Endothelial cell of umbilical vein (primary cell): ENCODE results near the gene HOXA3. TPM values are rescaled to one million over a fixed set of nuclear protein-coding genes. Genes with fewer than 3 reads are reported as not detected.

Experiments
- BruUV-seq: library from RNA; stranded (reverse); fragments of 400-500 nt; replicated peaks from 2 replicates; lab custom pipeline; 2021; lab: Mats Ljungman, UMichigan
- CTCF ChIA-PET: fragments of 300-600, 350-600 bp; sonication (Branson Sonifier 250); formaldehyde crosslinking; loops from one replicate; lab custom pipeline; 2021; ENCODE audit warnings: antibody characterized with exemption, inconsistent platforms; lab: Charles Lee
- POLR2A ChIA-PET: fragments of 300-600, 350-600 bp; sonication (Branson Sonifier 250); formaldehyde crosslinking; loops from one replicate; lab custom pipeline; 2021; ENCODE audit warnings: antibody characterized with exemption, inconsistent platforms; lab: Charles Lee
- DNase-seq: peaks from one replicate; pipeline ENCODE4 v3.0.0-alpha.2; 2011; ENCODE audit warnings: low read depth, low spot score
- FAIRE-seq: peaks from 2 replicates; lab custom pipeline; 2011; peaks lifted over from hg19 to GRCh38; lab: Jason Lieb, UNC
- H2AFZ ChIP-seq: 2 replicates; pipeline ENCODE4 v1.6.0; 2012; ENCODE audit warnings: low read depth, low read length, control low read depth, inconsistent platforms
- H3K27ac ChIP-seq: 2 replicates; pipeline ENCODE4 v1.5.1; 2011; ENCODE audit warnings: low read depth, mild to moderate bottlenecking, control low read depth, low read length, moderate library complexity; ENCODE audit not compliant: insufficient read depth
- H3K27me3 ChIP-seq, 2 experiments: 2 replicates each; pipeline versions ENCODE4 v1.6.0 to v1.6.1; 2011; ENCODE audit warnings: low read length in 2 of 2, mixed read lengths in 1 of 2; ENCODE audit not compliant: control insufficient read depth in 2 of 2, insufficient read depth in 2 of 2
- H3K36me3 ChIP-seq, 2 experiments: 2 replicates in 1 of 2; 3 replicates in 1 of 2; pipeline ENCODE4 v1.5.1; 2011; ENCODE audit warnings: low read length in 2 of 2, mild to moderate bottlenecking in 1 of 2, moderate library complexity in 1 of 2; ENCODE audit not compliant: control insufficient read depth in 2 of 2, insufficient read depth in 2 of 2; ENCODE audit errors: extremely low read depth in 1 of 2
- H3K4me1 ChIP-seq: 3 replicates; pipeline ENCODE4 v1.5.1; 2011; ENCODE audit warnings: mild to moderate bottlenecking, low read length; ENCODE audit not compliant: control insufficient read depth, insufficient read depth; ENCODE audit errors: extremely low read depth
- H3K4me2 ChIP-seq: 2 replicates; pipeline ENCODE4 v1.6.1; 2011; ENCODE audit warnings: low read length, control low read depth, mixed read lengths; ENCODE audit not compliant: insufficient read depth
- H3K4me3 ChIP-seq, 3 experiments: fragments of 200-600 bp in 1 of 3; sonication (generic), shearing (Covaris generic) in 1 of 3; replicated peaks in 1 of 3; 2 replicates each; pipeline ENCODE4 v1.5.1; 2011 to 2016; ENCODE audit warnings: control low read depth in 3 of 3, low read length in 3 of 3, mild to moderate bottlenecking in 2 of 3, inconsistent platforms in 1 of 3, low read depth in 1 of 3, moderate library complexity in 1 of 3; ENCODE audit not compliant: insufficient read depth in 1 of 3
- H3K79me2 ChIP-seq: 2 replicates; pipeline ENCODE4 v1.6.0; 2012; ENCODE audit warnings: low read length, inconsistent platforms; ENCODE audit not compliant: control insufficient read depth, insufficient read depth
- H3K9ac ChIP-seq: replicated peaks from 2 replicates; pipeline ENCODE3; 2011; ENCODE audit warnings: low read length, control low read depth; ENCODE audit not compliant: insufficient read depth; ENCODE audit errors: extremely low read depth
- H3K9me1 ChIP-seq: replicated peaks from 3 replicates; pipeline ENCODE4 v1.6.0; 2011; ENCODE audit warnings: mild to moderate bottlenecking, low read length; ENCODE audit not compliant: control insufficient read depth, insufficient read depth; ENCODE audit errors: extremely low read depth
- H3K9me3 ChIP-seq: replicated peaks from 2 replicates; pipeline ENCODE4 v1.5.1; 2012; ENCODE audit warnings: low read length, inconsistent platforms; ENCODE audit not compliant: control insufficient read depth, insufficient read depth
- H4K20me1 ChIP-seq: replicated peaks from 2 replicates; pipeline ENCODE3; 2011; ENCODE audit warnings: mild to moderate bottlenecking, low read length; ENCODE audit not compliant: control insufficient read depth, insufficient read depth; ENCODE audit errors: extremely low read depth
- EZH2 ChIP-seq: IDR thresholded peaks from 2 replicates; pipeline ENCODE4 v1.6.1; 2012; ENCODE audit warnings: borderline replicate concordance, low read depth, mild to moderate bottlenecking, moderate library complexity, low read length, inconsistent platforms; ENCODE audit not compliant: severe bottlenecking
- FOS ChIP-seq: IDR thresholded peaks from 2 replicates; pipeline ENCODE4 v1.6.1; 2011; ENCODE audit warnings: mild to moderate bottlenecking, low read length, moderate library complexity, borderline replicate concordance; ENCODE audit not compliant: insufficient read depth
- GATA2 ChIP-seq: IDR thresholded peaks from 2 replicates; pipeline ENCODE4 v1.7.0; 2011; ENCODE audit warnings: low read depth, mild to moderate bottlenecking, moderate library complexity, mixed read lengths, low read length; ENCODE audit not compliant: insufficient read length, insufficient read depth
- JUN ChIP-seq: IDR thresholded peaks from 2 replicates; pipeline ENCODE4 v1.6.1; 2011; ENCODE audit warnings: borderline replicate concordance, low read depth; ENCODE audit not compliant: insufficient read length, insufficient read depth
- MYC ChIP-seq: IDR thresholded peaks from one replicate; pipeline ENCODE4 v1.6.1; 2011; ENCODE audit warnings: mild to moderate bottlenecking, low read depth, low read length
- POLR2A ChIP-seq: IDR thresholded peaks from 2 replicates; pipeline ENCODE4 v1.6.1; 2012; ENCODE audit warnings: low read depth, mild to moderate bottlenecking, control low read depth, low read length
- POLR2AphosphoS5 ChIP-seq: IDR thresholded peaks from 2 replicates; pipeline ENCODE4 v1.6.1; 2012; ENCODE audit warnings: low read depth, mild to moderate bottlenecking, control low read depth, low read length, moderate library complexity; ENCODE audit not compliant: insufficient read depth
- dilution Hi-C: fragments of 300-500 bp; cut with MboI; formaldehyde crosslinking; loops from one replicate; pipeline ENCODE4 v1.15.0; 2019; ENCODE audit warnings: low sequenced_read_pairs; ENCODE audit not compliant: extremely low pct_ligation_motif_present
- intact Hi-C: fragments of 100-400 bp; cut with micrococcal nuclease; formaldehyde crosslinking; loops from one replicate; pipeline ENCODE4 v1.10.0; 2022
- polyA plus RNA-seq, 4 experiments: library from polyadenylated mRNA; depleted of rRNA in 3 of 4; stranded (reverse) in 3 of 4; unstranded in 1 of 4; fragments of >200 nt; gene quantifications; 2 replicates each; pipeline versions ENCODE4 v1.2.1 to v1.2.3, GENCODE V29; 2011 to 2012; ENCODE audit warnings: missing spikeins in 1 of 4
- total RNA-seq: library from RNA; stranded (reverse); gene quantifications from 2 replicates; pipeline ENCODE4 v1.2.3, GENCODE V29; 2021
- TF ChIP-seq, protein P1 (sequence below), 2 donors: IDR thresholded peaks; 1 replicate in 1 of 2; 2 replicates in 1 of 2; pipeline ENCODE4 v1.5.1; 2011; ENCODE audit warnings: low read length in 2 of 2, mild to moderate bottlenecking in 2 of 2, moderate library complexity in 2 of 2, control low read depth in 1 of 2, inconsistent platforms in 1 of 2, low read depth in 1 of 2; ENCODE audit not compliant: insufficient read depth in 1 of 2; ENCODE audit errors: extremely low read depth in 1 of 2
- TF ChIP-seq, protein P2 (sequence below): IDR thresholded peaks from 2 replicates; pipeline ENCODE4 v1.6.1; 2011; ENCODE audit not compliant: insufficient read depth, insufficient read length

The HOXA3 gene
- total and polyA plus RNA-seq, 2 donors (not counting 3 experiments of a cell fraction or from before 2014, with no cell fraction given), result 4.7 to 14.0 TPM

- Histone ChIP-seq H2AFZ (no peak overlapping the region), H3K27me3 (peaks cover 15 to 23% of the 10 kb centered on the region in 2 experiments), H3K9ac (no peak overlapping the region), H4K20me1 (no peaks in the 10 kb centered on the region), H3K4me2 (no peak overlapping the region), H3K36me3 (no peaks in the 10 kb centered on the region), H3K79me2 (peaks cover 26% of the 10 kb centered on the region), H3K27ac (no peak overlapping the region), H3K9me1 (no peaks in the 10 kb centered on the region), H3K9me3 (no peaks in the 10 kb centered on the region), H3K4me1 (peaks cover 44% of the 10 kb centered on the region), H3K4me3 (no peak overlapping the region)
- no peak for DNase-seq
- no TSS peak for BruUV-seq
- intact Hi-C loops (loop anchor here (2.0 to 5.0 kb wide), 3 partner anchors 473 to 1333 kb away; partner anchors contain the start of gene HIBADH), dilution Hi-C loops (no loop called here)
- CTCF ChIA-PET, result interaction anchor here (0.9 to 5.0 kb wide), 4 partner anchors 10 to 904 kb away, joined by 3 to 42 read pairs (median 4); partner anchors contain the start of gene HOXA13
- FAIRE-seq, result no peak
- no peak for TF ChIP-seq POLR2A
- no peak for TF ChIP-seq GATA2
- TF ChIP-seq, protein P1, sequence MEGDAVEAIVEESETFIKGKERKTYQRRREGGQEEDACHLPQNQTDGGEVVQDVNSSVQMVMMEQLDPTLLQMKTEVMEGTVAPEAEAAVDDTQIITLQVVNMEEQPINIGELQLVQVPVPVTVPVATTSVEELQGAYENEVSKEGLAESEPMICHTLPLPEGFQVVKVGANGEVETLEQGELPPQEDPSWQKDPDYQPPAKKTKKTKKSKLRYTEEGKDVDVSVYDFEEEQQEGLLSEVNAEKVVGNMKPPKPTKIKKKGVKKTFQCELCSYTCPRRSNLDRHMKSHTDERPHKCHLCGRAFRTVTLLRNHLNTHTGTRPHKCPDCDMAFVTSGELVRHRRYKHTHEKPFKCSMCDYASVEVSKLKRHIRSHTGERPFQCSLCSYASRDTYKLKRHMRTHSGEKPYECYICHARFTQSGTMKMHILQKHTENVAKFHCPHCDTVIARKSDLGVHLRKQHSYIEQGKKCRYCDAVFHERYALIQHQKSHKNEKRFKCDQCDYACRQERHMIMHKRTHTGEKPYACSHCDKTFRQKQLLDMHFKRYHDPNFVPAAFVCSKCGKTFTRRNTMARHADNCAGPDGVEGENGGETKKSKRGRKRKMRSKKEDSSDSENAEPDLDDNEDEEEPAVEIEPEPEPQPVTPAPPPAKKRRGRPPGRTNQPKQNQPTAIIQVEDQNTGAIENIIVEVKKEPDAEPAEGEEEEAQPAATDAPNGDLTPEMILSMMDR (IDR thresholded peaks at IDR 0.05; ENCODE audit: extremely low read depth in 1 of 2, insufficient read depth in 1 of 2, low read depth in 1 of 2, low read length in 2 of 2), result no peak
- no peak for TF ChIP-seq EZH2
- TF ChIP-seq, protein P2, sequence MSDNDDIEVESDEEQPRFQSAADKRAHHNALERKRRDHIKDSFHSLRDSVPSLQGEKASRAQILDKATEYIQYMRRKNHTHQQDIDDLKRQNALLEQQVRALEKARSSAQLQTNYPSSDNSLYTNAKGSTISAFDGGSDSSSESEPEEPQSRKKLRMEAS, result no peak
- no peak for TF ChIP-seq POLR2AphosphoS5
- no peak for TF ChIP-seq MYC
- no peak for TF ChIP-seq JUN
- no peak for TF ChIP-seq FOS
- POLR2A ChIA-PET, result no interaction called here
Measured at GRCh38 chr7:27189997-27190748, 37.8 kb upstream of the HOXA3 start.
